Fibroblast of the aortic adventitia (primary cell): ENCODE data around the gene PCED1B. TPM values are rescaled to one million over a fixed set of nuclear protein-coding genes. Genes with fewer than 3 reads are reported as not detected.

Experiments used
- DNase-seq: peaks from one replicate; pipeline ENCODE4 v3.0.0-alpha.2; 2010; ENCODE audit warnings: low read depth
- H3K4me3 ChIP-seq: 2 replicates; pipeline ENCODE4 v1.5.1; 2011; ENCODE audit warnings: low read depth, mild to moderate bottlenecking, control low read depth, low read length, moderate library complexity
- total RNA-seq: library from RNA; depleted of rRNA; stranded (reverse); fragments of >200 nt; gene quantifications from 2 replicates; pipeline ENCODE4 v1.2.3, GENCODE V29; 2012; ENCODE audit warnings: low replicate concordance
- TF ChIP-seq, protein P1 (sequence below): IDR thresholded peaks from 2 replicates; pipeline ENCODE4 v1.5.1; 2011; ENCODE audit warnings: mild to moderate bottlenecking, low read length, control low read depth, inconsistent platforms; ENCODE audit not compliant: insufficient read depth

The PCED1B gene
- total RNA-seq, 1 donor = 0.27 TPM

DNA sequence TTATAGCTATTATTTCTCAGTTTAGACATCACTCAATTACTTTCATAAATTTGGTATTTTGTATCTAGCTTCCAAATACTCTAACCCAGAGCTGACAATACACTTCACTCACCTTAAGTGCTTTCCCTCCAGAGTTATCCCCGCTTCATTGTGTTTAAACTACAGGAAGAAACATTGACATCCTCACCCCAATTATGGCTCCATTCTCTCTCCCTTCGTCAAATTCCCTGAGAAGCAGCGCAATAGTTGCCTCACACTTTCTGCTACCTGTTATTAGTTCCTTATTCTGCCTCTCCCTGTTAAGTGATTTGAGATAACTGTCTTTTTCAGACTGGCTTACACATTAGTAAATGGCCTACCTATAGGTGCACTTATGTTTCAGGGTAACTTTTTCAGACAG lies 69.7 kb downstream of the PCED1B start:
- no peak overlapping the region for H3K4me3 ChIP-seq
- DNase-seq = no peak
- TF ChIP-seq, protein P1, sequence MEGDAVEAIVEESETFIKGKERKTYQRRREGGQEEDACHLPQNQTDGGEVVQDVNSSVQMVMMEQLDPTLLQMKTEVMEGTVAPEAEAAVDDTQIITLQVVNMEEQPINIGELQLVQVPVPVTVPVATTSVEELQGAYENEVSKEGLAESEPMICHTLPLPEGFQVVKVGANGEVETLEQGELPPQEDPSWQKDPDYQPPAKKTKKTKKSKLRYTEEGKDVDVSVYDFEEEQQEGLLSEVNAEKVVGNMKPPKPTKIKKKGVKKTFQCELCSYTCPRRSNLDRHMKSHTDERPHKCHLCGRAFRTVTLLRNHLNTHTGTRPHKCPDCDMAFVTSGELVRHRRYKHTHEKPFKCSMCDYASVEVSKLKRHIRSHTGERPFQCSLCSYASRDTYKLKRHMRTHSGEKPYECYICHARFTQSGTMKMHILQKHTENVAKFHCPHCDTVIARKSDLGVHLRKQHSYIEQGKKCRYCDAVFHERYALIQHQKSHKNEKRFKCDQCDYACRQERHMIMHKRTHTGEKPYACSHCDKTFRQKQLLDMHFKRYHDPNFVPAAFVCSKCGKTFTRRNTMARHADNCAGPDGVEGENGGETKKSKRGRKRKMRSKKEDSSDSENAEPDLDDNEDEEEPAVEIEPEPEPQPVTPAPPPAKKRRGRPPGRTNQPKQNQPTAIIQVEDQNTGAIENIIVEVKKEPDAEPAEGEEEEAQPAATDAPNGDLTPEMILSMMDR = no peak

DNA sequence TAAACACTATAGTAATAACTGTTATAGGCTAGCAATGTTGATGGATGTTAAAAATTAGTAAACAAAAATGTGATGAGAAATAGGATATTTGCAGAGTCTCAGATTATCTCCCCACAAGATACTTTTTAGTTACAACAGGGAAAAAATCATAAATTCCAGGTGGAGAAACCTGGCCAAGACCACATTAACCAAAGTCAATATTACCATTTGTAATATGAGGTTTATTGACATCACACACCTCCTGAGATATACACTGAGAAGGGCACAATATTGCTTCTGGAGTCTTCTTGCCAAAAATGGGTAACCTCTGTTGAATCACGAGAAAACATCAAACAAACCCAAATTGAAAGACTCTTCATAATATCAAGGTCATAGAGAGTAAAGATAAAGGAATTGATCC lies 72.7 kb downstream of the PCED1B start:
- TF ChIP-seq, protein P1 = no peak
- DNase-seq = no peak
- H3K4me3 ChIP-seq = no peak overlapping the region

DNA sequence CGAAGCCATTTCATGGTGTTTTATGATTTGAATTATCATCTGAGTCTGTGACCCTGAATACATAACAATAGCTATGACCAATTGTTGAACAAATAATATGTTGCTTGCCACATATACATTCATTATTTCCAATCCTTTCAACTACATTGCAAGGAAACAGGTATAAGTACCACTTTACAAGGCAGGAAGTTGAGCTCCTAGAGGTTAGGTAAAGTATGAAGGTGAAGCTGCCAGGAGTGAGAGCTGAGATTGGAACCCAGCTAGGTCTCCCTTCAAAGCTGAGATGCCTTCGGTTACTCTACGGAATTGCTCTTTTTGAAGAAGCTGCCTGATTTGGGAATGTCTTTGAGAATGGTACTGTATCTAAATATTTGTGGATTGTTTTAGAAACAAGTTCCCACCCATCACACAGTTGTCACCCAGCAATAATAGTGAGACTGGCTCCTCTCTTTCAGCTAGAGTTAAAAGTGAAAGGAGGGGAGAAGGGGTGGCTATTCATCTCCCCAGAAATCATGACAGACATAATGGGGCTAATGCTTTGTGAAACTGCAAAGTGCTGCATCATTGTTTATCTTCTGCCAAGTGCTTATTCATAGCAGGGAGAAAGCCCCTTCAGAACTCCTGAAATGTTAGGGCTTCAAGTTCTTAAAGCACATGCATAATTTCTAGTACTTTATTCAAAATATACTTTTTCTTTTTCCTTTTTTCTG lies 76.2 kb downstream of the PCED1B start:
- H3K4me3 ChIP-seq = no peak overlapping the region
- DNase-seq = peak; percentile 77
- TF ChIP-seq, protein P1 = no peak

DNA sequence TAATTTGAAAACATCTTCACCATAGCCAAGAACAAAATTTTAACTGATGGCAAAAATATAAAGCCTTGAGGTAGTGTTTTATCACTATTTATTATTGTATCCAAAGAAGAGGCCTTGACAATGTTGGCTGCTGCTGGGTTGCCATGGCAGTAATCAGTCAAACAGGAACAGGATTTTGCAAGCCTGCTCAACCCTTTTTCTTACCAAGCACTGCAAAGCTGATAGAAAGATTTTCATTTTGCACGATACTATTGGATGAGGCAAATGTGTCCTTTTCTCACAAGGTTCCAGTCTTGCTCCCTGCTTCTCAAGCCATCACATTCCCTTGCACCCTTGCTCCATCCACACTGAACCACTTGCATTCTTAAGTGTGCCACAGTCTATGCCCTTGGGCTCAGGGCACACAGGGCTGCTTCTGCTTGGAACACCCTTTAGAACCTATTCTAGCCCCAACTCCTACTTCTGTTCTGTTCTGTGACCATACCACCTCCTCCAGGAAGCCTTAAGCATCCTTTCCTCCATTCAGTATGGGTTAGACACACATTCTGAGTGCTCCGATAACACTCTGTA lies 76.8 kb downstream of the PCED1B start:
- H3K4me3 ChIP-seq = no peak overlapping the region
- TF ChIP-seq, protein P1 = no peak
- DNase-seq = peak; percentile 80

DNA sequence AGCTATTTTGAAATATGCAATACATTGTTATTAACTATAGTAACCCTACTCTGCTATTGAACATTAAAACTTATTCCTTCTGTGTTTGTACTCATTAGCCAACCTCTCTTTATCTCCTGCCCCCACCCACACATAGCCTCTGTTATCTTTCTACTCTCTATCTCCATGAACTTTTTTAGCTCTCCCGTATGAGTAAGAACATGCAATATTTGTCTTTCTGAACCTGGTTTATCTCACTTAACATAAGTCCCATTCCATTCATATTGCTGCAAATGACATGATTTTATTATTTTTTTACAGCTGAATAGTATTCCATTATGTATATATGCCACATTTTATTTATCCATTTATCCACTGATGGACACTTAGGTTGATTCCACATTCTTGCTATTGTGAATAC lies 79.4 kb downstream of the PCED1B start:
- H3K4me3 ChIP-seq = no peak overlapping the region
- peak; percentile 45 for DNase-seq
- TF ChIP-seq, protein P1 = no peak

DNA sequence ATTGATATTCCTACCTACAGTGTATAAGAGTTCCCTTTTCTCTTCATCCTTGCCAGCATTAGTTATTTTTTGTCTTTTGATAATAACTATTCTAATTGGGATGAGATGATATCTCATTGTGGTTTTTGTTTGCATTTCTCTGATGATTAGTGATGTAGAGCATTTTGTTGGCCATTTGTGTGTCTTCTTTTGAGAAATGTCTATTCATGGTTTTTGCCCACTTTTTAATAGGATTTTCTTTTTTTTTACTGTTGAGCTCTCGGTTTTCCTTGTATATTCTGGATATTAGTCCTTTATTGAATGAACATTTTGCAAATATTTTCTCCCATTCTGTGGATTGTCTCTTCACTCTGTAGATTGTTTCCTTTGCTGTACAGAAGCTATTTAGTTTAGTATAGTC lies 79.9 kb downstream of the PCED1B start:
- TF ChIP-seq, protein P1 = no peak
- no peak overlapping the region for H3K4me3 ChIP-seq
- DNase-seq = no peak
